ENCODE data around the gene BUB1B. TPM values are rescaled to one million over a fixed set of nuclear protein-coding genes. Genes with fewer than 3 reads are reported as not detected.

The BUB1B gene
- total RNA-seq, 2 donors from 2014 or later, result 86.5 to 91.2 TPM

DNA sequence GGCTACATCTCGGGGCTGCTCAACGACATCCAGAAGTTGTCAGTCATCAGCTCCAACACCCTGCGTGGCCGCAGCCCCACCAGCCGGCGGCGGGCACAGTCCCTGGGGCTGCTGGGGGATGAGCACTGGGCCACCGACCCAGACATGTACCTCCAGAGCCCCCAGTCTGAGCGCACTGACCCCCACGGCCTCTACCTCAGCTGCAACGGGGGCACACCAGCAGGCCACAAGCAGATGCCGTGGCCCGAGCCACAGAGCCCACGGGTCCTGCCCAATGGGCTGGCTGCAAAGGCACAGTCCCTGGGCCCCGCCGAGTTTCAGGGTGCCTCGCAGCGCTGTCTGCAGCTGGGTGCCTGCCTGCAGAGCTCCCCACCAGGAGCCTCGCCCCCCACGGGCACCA, 105.0 kb downstream of the BUB1B start:
- Mint-ChIP-seq H3K9me3 (no peaks in the 10 kb centered on the region), H3K4me1 (ENCODE audit: low read depth) (no peaks in the 10 kb centered on the region), H3K4me3 (no peak overlapping the region), H3K27ac (no peak overlapping the region), H3K36me3 (ENCODE audit: insufficient read depth in 2 of 2) (no peaks in the 10 kb centered on the region), H3K27me3 (ENCODE audit: low read depth) (no peaks in the 10 kb centered on the region)
- ATAC-seq (replicated peaks in 1 of 2), result no peak
- no peak for DNase-seq

DNA sequence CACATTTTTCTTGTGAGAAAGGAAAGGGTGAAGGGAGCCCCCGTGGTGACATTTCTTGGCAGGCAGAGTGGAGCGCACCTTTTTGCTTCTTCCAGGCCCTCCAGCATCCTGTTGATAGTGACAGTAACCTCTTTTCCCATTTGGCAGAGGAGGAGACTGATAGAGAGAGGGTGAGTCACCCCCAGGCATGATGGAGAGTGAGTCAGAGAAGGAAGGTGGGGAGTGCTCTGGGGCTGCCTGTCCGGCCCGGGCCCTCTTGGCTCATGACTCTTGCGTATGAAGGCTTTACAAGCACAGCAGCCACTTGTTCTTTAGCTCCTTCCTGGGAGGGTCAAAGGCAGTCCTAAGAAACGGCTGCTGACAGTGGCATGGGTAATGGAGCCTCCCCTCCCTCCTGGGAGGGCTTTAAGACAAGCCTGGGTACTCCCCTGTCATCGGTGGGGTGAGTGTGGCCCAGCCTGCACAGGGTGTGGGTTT, 106.0 kb downstream of the BUB1B start:
- DNase-seq (no peak), ATAC-seq (replicated peaks in 1 of 2) (peak in 1 of 2 donors; percentile 44)
- Mint-ChIP-seq H3K36me3 (ENCODE audit: insufficient read depth in 2 of 2) (no peaks in the 10 kb centered on the region), H3K4me1 (ENCODE audit: low read depth) (no peaks in the 10 kb centered on the region), H3K9me3 (no peaks in the 10 kb centered on the region), H3K27me3 (ENCODE audit: low read depth) (no peaks in the 10 kb centered on the region), H3K4me3 (no peak overlapping the region), H3K27ac (no peak overlapping the region)

DNA sequence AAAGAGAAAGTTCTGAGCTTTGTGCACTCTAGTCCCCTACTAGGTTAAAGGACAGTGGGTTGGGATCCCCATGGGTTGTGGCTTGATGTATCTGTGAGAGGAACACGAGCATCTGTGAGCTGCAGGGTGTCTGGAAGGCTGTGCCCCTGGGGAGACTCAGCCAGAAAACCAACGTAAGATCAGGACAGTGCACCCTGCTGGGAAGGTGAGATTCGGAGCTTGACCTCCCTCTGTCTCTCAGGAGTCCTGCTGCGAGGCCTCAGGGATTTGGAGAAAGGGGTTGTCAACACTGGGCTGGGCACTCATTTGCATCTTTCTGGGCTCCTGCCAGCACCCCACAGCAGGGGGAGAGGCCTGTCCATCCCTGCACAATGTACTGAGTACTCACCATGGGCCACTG, 106.8 kb downstream of the BUB1B start:
- Mint-ChIP-seq H3K9me3 (no peaks in the 10 kb centered on the region), H3K4me3 (no peak overlapping the region), H3K27me3 (ENCODE audit: low read depth) (no peaks in the 10 kb centered on the region), H3K36me3 (ENCODE audit: insufficient read depth in 2 of 2) (no peaks in the 10 kb centered on the region), H3K4me1 (ENCODE audit: low read depth) (no peaks in the 10 kb centered on the region), H3K27ac (no peak overlapping the region)
- DNase-seq, result no peak
- ATAC-seq (replicated peaks in 1 of 2), result no peak

DNA sequence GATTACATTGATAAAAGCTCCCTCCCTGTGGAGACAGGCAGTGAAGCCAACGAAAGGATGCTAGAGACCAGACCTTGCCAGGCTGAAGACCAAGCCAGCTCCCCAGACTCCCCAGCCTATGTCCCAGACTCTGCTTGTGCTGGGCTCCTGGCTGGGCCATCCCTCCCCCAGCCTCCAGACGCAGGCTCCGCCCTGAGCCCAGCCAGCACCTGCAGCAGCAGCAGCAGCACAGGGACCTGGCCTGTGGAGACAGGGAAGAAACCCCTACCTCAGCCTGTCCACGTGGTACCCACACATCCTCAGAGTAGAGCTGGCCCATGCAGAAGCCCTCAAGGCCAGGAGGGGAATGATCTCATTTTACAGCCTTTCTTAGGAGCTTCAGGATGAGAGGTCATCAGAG, 108.7 kb downstream of the BUB1B start:
- H3K36me3 Mint-ChIP-seq (ENCODE audit: insufficient read depth in 2 of 2), result no peaks in the 10 kb centered on the region
- DNase-seq (no peak), ATAC-seq (replicated peaks in 1 of 2) (no peak)
- no peak overlapping the region for H3K27ac Mint-ChIP-seq
- H3K4me3 Mint-ChIP-seq, result no peak overlapping the region
- no peaks in the 10 kb centered on the region for H3K27me3 Mint-ChIP-seq (ENCODE audit: low read depth)
- peaks cover 3% of the 10 kb centered on the region for H3K4me1 Mint-ChIP-seq (ENCODE audit: low read depth)
- H3K9me3 Mint-ChIP-seq, result no peaks in the 10 kb centered on the region

DNA sequence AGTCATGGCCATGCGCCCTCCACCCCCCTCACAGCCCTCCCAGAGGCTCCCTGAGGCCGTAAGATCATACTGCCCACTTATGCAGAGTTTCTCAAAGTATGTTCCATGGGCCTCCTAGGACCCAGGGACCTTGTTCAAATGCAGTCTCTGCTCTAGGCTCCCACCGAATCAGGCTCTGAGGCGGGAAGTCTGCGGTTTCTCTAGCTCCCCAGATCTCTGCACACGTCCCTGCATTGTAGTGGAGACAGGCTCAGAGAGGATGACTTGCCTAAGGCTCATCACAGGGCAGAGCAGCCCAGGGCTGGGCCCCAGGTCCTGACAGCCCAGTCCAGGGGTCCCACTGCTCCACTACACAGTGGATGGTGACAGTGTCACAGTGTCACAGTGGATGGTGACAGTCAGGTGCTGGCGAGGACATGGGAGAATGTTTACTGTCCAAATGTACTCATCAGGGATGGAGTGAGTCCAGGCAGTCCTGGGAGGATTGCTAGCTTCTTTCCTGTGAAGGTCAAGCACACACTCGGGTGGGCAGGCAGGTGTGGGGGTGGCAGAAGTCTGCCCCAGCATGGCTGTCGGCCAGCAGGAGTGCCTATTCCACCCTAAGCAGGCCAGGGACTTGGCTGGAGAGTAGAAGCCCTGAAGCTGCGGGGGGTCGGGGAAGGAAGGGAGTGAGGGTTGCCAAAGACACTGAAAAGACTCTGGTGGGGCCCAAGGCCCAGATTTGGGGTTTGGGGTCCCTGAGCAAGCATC, 109.6 kb downstream of the BUB1B start:
- H3K4me3 Mint-ChIP-seq, result no peak overlapping the region
- H3K27ac Mint-ChIP-seq, result no peak overlapping the region
- peaks cover 7% of the 10 kb centered on the region for H3K4me1 Mint-ChIP-seq (ENCODE audit: low read depth)
- DNase-seq (no peak), ATAC-seq (replicated peaks in 1 of 2) (no peak)
- no peaks in the 10 kb centered on the region for H3K36me3 Mint-ChIP-seq (ENCODE audit: insufficient read depth in 2 of 2)
- H3K27me3 Mint-ChIP-seq (ENCODE audit: low read depth), result no peaks in the 10 kb centered on the region
- no peaks in the 10 kb centered on the region for H3K9me3 Mint-ChIP-seq

Other genes with a start within 250 kb of the BUB1B start
- under 1 TPM; 0.41 to 0.72 TPM for gene GPR176, start 240.8 kb upstream of the BUB1B start, total RNA-seq
- gene EIF2AK4, start 227.0 kb upstream of the BUB1B start, total RNA-seq, result 10 to 100 TPM; 34.9 to 38.0 TPM
- gene SRP14, start 121.9 kb upstream of the BUB1B start, total RNA-seq, result 100 to 1,000 TPM; 102 to 117 TPM
- 10 to 100 TPM; 23.7 to 25.9 TPM for gene BMF, start 52.2 kb upstream of the BUB1B start, total RNA-seq
- 1 to 10 TPM in 1 of 2 donors, under 1 TPM in 1; 0.51 to 1.2 TPM for gene PAK6, start 78.0 kb downstream of the BUB1B start, total RNA-seq
- not detected for gene ANKRD63, start 122.0 kb downstream of the BUB1B start, total RNA-seq
- gene PLCB2, start 146.9 kb downstream of the BUB1B start, total RNA-seq, result 10 to 100 TPM; 90.4 to 91.8 TPM
- 10 to 100 TPM in 1 of 2 donors, 1 to 10 TPM in 1; 7.1 to 10.2 TPM for gene INAFM2, start 162.6 kb downstream of the BUB1B start, total RNA-seq
- 1 to 10 TPM; 1.0 to 1.6 TPM for gene CCDC9B, start 179.9 kb downstream of the BUB1B start, total RNA-seq
- gene PHGR1, start 190.0 kb downstream of the BUB1B start, total RNA-seq, result not detected
- gene DISP2, start 197.2 kb downstream of the BUB1B start, total RNA-seq, result under 1 TPM; 0.19 to 0.34 TPM
- 10 to 100 TPM; 47.3 to 61.5 TPM for gene KNSTRN, start 221.7 kb downstream of the BUB1B start, total RNA-seq
- gene IVD, start 244.7 kb downstream of the BUB1B start, total RNA-seq, result 10 to 100 TPM; 61.2 to 75.5 TPM